DLD1 (cell line): ENCODE data around the gene RRP9.

Source experiments
- in situ Hi-C: cut with HindIII; loops from 2 replicates; pipeline ENCODE4 v1.10.0; 2017; ENCODE audit warnings: low sequenced_read_pairs

Gene RRP9

GRCh38 chr3:51941798-51942602 is at the start of gene RRP9, which contains the start of gene PARP3:
Gene RRP9, minus strand, starts transcription at chr3:51941904. Its CDS starts 37 bp downstream, at chr3:51941867.
Gene PARP3, plus strand, starts transcription at chr3:51942363. Its CDS starts 993 bp downstream, at chr3:51943356.
- in situ Hi-C loops, result no loop called here

DNA sequence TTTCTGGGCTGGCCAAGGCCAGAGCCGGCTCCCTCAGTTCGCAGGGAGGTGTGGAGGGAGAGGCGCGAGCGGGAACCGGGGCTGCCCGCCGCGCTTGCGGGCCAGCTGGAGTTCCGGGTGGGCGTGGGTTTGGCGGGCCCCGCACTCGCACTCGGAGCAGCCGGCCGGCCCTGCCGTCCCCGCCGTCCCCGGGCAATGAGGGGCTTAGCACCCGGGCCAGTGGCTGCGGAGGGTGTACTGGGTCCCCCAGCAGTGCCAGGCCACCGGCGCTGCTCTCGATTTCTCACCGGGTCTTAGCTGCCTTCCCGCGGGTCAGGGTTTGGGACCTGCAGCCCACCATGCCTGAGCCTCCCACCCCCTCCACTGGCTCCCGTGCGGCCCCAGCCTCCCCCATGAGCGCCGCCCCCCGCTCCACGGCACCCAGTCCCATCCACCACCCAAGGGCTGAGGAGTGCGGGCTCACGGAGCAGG is 48.8 kb upstream of the RRP9 start:
- in situ Hi-C loops, result loop anchor here (5.0 to 10.0 kb wide), 2 partner anchors 114 to 157 kb away; no protein-coding TSS in a partner anchor

- in situ Hi-C loops, result no loop called here
These were observed 46.8 kb upstream of the RRP9 start for GRCh38 chr3:51988286-51989146.

GRCh38 chr3:51987568-51987967 is 45.9 kb upstream of the RRP9 start:
- in situ Hi-C loops, result no loop called here

DNA sequence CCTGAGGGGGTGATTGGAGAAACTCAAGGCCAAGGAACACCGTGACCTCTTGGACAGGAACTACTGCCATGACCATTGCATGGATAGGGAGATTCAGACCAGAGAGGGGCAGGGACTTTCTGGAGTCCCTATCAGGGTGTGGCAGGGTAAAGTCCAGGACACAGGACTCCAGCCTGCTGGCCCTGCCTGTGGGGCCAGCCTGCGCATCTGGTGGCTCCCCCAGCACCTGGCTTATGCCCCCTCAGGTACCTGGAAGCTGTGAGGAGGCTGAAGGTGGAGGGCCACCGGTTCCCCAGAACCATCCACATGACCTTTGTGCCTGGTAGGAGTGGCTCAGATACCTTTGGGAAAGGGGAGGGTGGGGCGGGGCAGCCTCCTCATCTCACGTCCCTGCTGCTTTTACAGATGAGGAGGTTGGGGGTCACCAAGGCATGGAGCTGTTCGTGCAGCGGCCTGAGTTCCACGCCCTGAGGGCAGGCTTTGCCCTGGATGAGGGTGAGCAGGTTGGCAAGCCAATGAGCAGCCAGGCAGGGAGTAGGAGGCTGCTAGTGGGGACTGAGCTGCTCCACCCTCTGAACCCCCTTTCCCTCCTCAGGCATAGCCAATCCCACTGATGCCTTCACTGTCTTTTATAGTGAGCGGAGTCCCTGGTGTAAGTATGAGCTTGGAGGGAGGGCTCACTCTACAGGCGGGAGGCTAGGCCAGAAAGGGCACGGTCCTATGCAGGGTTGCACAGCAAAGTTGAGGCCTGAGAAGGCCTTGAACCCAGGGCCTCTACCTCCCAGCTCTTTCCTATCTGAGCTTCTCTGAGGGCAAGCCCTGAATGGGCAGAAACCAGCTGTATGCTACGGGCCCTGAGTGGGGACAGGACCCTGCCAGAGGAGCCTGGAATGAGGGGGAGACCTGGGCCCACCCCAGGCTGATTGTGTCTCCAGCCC is 44.6 kb upstream of the RRP9 start:
- in situ Hi-C loops, result no loop called here

- in situ Hi-C loops, result no loop called here
These were observed 43.4 kb upstream of the RRP9 start for GRCh38 chr3:51985063-51985462.

GRCh38 chr3:51984269-51984647 is 42.6 kb upstream of the RRP9 start:
- in situ Hi-C loops, result no loop called here

DNA sequence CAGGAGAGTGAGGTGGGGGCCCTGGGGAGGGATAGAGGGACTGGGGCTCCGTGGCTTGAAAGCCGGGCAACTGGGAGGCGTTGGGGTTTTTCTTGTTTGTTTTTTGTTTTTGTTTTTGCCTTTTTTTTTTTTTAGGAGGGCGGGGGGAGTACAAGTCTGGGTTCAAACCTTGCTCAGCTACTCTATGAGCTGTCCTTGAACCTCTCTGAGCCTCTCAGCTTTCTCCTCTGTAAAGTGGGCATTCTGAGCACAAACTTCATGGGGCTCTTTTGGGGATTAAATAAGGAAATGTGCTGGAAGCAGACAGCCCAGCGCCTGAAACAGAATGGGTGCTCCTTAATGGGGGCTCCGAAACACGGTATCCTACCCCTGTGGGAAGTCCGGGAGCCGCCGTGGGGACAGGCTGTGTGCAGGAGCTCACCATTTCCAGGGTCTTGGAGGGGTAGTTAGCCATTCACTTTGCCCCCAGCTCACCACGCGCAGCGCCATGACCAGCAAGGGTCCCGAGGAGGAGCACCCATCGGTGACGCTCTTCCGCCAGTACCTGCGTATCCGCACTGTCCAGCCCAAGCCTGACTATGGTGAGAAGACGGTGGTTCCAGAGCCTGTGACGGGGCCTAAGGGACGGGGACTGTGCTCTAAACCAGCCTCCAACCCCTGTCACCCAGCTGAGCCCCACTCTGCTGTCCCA is 42.0 kb upstream of the RRP9 start:
- in situ Hi-C loops, result no loop called here

- in situ Hi-C loops, result no loop called here
These were observed 41.3 kb upstream of the RRP9 start, which contains the start of gene ACY1 for GRCh38 chr3:51982838-51983577. Gene ACY1, plus strand, starts transcription at chr3:51983535. Its CDS starts 530 bp downstream, at chr3:51984065.

DNA sequence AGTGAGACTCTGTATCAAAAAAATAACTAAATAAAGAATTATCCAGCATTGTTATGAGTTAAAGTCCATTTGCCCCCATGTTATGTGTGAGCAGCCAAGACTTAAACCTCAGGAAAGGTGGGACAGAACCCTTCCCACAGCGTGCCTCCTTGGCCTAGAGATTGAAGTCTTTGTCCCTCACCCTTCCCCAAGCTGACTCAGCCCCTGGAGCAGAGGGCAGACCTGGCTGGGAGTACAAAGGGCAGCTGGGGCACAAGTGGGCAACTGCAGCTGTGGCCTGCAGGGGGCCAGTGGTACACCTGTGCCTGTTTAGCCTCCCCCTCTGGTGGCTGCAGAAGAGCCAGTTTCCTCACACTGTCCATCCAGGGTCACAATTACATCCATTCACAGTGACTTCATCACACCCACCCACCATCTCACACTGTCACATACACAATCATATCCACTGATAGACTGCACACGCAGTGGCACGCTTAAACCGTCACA is 40.7 kb upstream of the RRP9 start:
- in situ Hi-C loops, result no loop called here

DNA sequence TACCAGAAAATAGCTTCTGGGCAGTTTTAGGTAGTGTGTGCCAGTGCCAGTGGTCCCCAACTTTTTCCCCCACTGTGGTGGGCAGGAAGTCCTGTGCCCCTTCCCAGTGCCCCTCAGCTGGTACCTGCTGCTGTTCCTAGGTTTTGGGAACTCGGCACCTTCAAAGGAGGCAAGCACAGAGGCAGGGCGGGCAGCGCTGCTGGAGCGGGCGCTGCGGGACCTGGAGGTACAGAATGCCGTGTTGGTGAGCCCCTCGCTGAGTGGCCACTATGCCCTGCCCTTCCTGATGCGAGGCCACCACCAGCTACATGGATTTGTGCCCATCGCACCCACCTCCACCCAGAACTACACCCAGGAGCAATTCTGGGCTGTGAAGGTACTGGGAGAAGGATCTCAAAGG is 38.5 kb upstream of the RRP9 start:
- in situ Hi-C loops, result no loop called here

GRCh38 chr3:51978143-51978502 is 36.4 kb upstream of the RRP9 start:
- in situ Hi-C loops, result no loop called here

DNA sequence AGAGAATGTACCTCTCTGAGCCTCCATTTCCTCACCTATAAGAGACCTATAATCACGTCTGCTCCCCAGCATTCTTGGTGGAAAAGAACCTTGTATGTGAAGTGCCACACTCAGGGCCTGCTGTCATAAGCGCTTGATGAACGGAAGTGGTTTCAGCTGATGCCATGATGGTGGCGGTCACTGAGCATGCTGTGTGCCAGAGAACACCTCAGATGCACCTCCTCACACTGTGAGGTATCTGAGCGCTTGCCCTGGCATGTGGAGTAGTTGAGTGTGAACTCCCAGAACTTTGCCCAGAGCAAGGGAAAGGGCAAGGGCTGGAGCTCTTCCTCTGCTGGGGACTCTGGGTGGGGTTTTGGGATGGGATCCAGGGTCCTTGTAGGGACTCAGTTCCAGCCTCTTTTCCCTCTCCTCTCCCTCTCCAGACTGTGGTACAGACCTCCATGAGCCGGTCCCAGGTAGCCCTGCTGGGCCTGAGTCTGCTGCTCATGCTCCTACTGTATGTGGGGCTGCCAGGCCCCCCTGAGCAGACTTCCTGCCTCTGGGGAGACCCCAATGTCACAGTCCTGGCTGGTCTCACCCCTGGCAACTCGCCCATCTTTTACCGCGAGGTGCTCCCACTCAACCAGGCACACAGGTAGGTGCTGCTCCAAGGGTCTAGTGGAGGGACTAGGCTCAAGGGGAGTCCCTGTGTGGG is 35.9 kb upstream of the RRP9 start:
- in situ Hi-C loops, result no loop called here

- in situ Hi-C loops, result no loop called here
These were observed 34.3 kb upstream of the RRP9 start for GRCh38 chr3:51975852-51976549.

GRCh38 chr3:51974963-51975851 is 33.5 kb upstream of the RRP9 start, which contains the start of gene ABHD14A:
Gene ABHD14A, plus strand, starts transcription at chr3:51975064. Its CDS starts 72 bp downstream, at chr3:51975136.
- in situ Hi-C loops, result no loop called here

- in situ Hi-C loops, result no loop called here
These were observed 32.7 kb upstream of the RRP9 start for GRCh38 chr3:51974277-51974962.
